Measurements from ENCODE around the gene PTCD1.

DNA sequence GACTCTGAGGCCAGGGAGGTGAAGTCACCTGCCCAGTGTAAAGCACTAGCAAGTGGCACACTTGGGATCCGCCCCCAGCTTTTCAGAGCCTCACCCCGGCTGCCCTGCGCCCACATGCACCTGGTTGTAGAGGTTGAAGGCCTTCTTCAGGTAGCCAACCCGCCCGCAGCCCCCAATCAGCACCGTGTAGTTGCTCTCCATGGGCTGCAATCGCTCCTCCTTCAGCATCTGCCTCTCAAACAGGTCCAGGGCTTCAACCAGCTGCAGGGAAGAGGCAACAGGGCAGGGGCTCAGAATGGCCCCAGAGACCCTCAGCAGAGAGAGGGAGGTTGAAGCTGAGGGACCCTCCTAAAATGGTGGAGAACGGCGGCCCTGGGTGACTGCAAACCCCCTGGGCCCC is 5.4 kb downstream of the PTCD1 start:
- TF ChIP-seq EZH2 (IDR thresholded peaks at IDR 0.05) (no peak), POLR2AphosphoS5 (IDR thresholded peaks at IDR 0.05; ENCODE audit: borderline replicate concordance, low read depth, low read length) (no peak), FOXP2 (optimal IDR thresholded peaks at IDR 0.05; ENCODE audit: control extremely low read depth, extremely low read length, insufficient read depth) (no peak)

All from SK-N-MC (cell line).